Measurements from ENCODE around the gene POLR2M. TPM values are rescaled to one million over a fixed set of nuclear protein-coding genes. Genes with fewer than 3 reads are reported as not detected.

The POLR2M gene
- polyA plus RNA-seq, 2 donors: 11.9 to 67.9 TPM

GRCh38 chr15:57686657-57687056 is 19.9 kb upstream of the POLR2M start:
- no peak overlapping the region for H3K4me3 ChIP-seq (ENCODE audit: low read depth in 1 of 2, low read length in 2 of 2)
- 76 to 81% methylated on average over 4 of the region's 4 CpGs for WGBS, 2 donors
- H3K27me3 ChIP-seq (ENCODE audit: control insufficient read depth in 1 of 2, insufficient read depth in 2 of 2, low read length in 2 of 2): no peaks in the 10 kb centered on the region
- H3K4me1 ChIP-seq (ENCODE audit: control insufficient read depth in 2 of 2, insufficient read depth in 2 of 2, low read length in 1 of 2): no peaks in the 10 kb centered on the region
- peaks cover 0 to 5% of the 10 kb centered on the region in 2 donors for H3K9me3 ChIP-seq (ENCODE audit: control insufficient read depth in 2 of 2, insufficient read depth in 1 of 2, low read depth in 1 of 2, low read length in 1 of 2)
- H3K27ac ChIP-seq (ENCODE audit: low read depth in 2 of 2, low read length in 1 of 2): no peak overlapping the region
- peaks cover 0 to 3% of the 10 kb centered on the region in 2 donors for H3K36me3 ChIP-seq (ENCODE audit: control insufficient read depth in 2 of 2, insufficient read depth in 2 of 2, low read length in 1 of 2)

- Histone ChIP-seq H3K36me3 (ENCODE audit: control insufficient read depth in 2 of 2, insufficient read depth in 2 of 2, low read length in 1 of 2) (peaks cover 0 to 3% of the 10 kb centered on the region in 2 donors), H3K27ac (ENCODE audit: low read depth in 2 of 2, low read length in 1 of 2) (no peak overlapping the region), H3K27me3 (ENCODE audit: control insufficient read depth in 1 of 2, insufficient read depth in 2 of 2, low read length in 2 of 2) (no peaks in the 10 kb centered on the region), H3K4me1 (ENCODE audit: control insufficient read depth in 2 of 2, insufficient read depth in 2 of 2, low read length in 1 of 2) (no peaks in the 10 kb centered on the region), H3K9me3 (ENCODE audit: control insufficient read depth in 2 of 2, insufficient read depth in 1 of 2, low read depth in 1 of 2, low read length in 1 of 2) (peaks cover 0 to 5% of the 10 kb centered on the region in 2 donors), H3K4me3 (ENCODE audit: low read depth in 1 of 2, low read length in 2 of 2) (no peak overlapping the region)
- WGBS, 2 donors: 90 to 92% methylated on average over 6 of the region's 6 CpGs
Measured at GRCh38 chr15:57690341-57690966, 16.1 kb upstream of the POLR2M start.

DNA sequence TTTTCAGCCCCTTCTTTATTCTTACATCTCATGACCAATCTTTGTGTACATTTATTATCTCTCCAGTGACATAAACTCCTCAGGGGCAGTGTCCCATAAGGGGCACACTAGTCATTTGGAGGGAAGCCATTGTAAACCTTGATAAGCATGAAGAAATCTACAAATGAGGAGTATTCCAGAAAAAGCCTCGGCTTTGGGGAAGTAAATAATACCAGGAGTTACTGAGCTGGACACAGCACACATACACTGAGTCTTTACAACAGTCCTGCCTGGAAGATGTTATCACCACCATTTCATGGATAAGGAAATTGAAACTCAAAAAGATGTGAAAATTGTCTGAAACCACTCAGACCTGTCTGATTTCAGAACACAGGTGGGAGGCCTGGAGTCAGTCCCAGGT is 15.4 kb upstream of the POLR2M start:
- Histone ChIP-seq H3K27me3 (ENCODE audit: control insufficient read depth in 1 of 2, insufficient read depth in 2 of 2, low read length in 2 of 2) (no peaks in the 10 kb centered on the region), H3K9me3 (ENCODE audit: control insufficient read depth in 2 of 2, insufficient read depth in 1 of 2, low read depth in 1 of 2, low read length in 1 of 2) (peaks cover 0 to 5% of the 10 kb centered on the region in 2 donors), H3K36me3 (ENCODE audit: control insufficient read depth in 2 of 2, insufficient read depth in 2 of 2, low read length in 1 of 2) (peaks cover 0 to 3% of the 10 kb centered on the region in 2 donors), H3K27ac (ENCODE audit: low read depth in 2 of 2, low read length in 1 of 2) (no peak overlapping the region), H3K4me3 (ENCODE audit: low read depth in 1 of 2, low read length in 2 of 2) (no peak overlapping the region), H3K4me1 (ENCODE audit: control insufficient read depth in 2 of 2, insufficient read depth in 2 of 2, low read length in 1 of 2) (no peaks in the 10 kb centered on the region)
- 38 to 61% methylated on average over 1 of the region's 1 CpG for WGBS, 2 donors

- Histone ChIP-seq H3K36me3 (ENCODE audit: control insufficient read depth in 2 of 2, insufficient read depth in 2 of 2, low read length in 1 of 2) (peaks cover 0 to 3% of the 10 kb centered on the region in 2 donors), H3K9me3 (ENCODE audit: control insufficient read depth in 2 of 2, insufficient read depth in 1 of 2, low read depth in 1 of 2, low read length in 1 of 2) (peaks cover 0 to 5% of the 10 kb centered on the region in 2 donors), H3K4me1 (ENCODE audit: control insufficient read depth in 2 of 2, insufficient read depth in 2 of 2, low read length in 1 of 2) (no peaks in the 10 kb centered on the region), H3K27me3 (ENCODE audit: control insufficient read depth in 1 of 2, insufficient read depth in 2 of 2, low read length in 2 of 2) (no peaks in the 10 kb centered on the region), H3K4me3 (ENCODE audit: low read depth in 1 of 2, low read length in 2 of 2) (no peak overlapping the region), H3K27ac (ENCODE audit: low read depth in 2 of 2, low read length in 1 of 2) (no peak overlapping the region)
- 41 to 50% methylated on average over 1 of the region's 1 CpG for WGBS, 2 donors
Measured at GRCh38 chr15:57692709-57693108, 13.8 kb upstream of the POLR2M start.

GRCh38 chr15:57694279-57694678 is 12.2 kb upstream of the POLR2M start:
- peaks cover 0 to 3% of the 10 kb centered on the region in 2 donors for H3K36me3 ChIP-seq (ENCODE audit: control insufficient read depth in 2 of 2, insufficient read depth in 2 of 2, low read length in 1 of 2)
- H3K9me3 ChIP-seq (ENCODE audit: control insufficient read depth in 2 of 2, insufficient read depth in 1 of 2, low read depth in 1 of 2, low read length in 1 of 2): peaks cover 0 to 5% of the 10 kb centered on the region in 2 donors
- no peak overlapping the region for H3K4me3 ChIP-seq (ENCODE audit: low read depth in 1 of 2, low read length in 2 of 2)

DNA sequence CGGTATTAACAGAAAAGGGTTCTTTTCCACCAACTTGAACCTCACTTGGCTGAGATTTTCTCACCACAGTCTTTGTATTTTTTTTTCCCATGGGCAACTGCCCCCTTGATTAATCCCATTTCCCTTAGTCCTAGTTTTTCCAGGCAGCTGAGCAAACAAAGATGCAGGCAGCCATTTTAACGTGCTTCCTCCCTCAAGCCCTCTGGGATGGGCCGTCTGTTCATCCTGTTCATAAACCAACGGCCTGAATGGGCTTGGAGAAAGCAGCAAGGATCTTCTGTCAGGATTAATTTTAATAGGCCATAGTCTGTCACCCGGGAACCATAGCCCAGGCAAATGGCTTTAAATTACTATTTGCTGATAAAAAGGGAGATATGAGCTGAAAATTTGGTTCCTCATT is 10.4 kb upstream of the POLR2M start:
- H3K4me1 ChIP-seq (ENCODE audit: control insufficient read depth in 2 of 2, insufficient read depth in 2 of 2, low read length in 1 of 2): no peaks in the 10 kb centered on the region
- 63 to 65% methylated on average over 5 of the region's 5 CpGs for WGBS, 2 donors
- H3K36me3 ChIP-seq (ENCODE audit: control insufficient read depth in 2 of 2, insufficient read depth in 2 of 2, low read length in 1 of 2): no peaks in the 10 kb centered on the region
- H3K27ac ChIP-seq (ENCODE audit: low read depth in 2 of 2, low read length in 1 of 2): no peak overlapping the region
- no peaks in the 10 kb centered on the region for H3K27me3 ChIP-seq (ENCODE audit: control insufficient read depth in 1 of 2, insufficient read depth in 2 of 2, low read length in 2 of 2)
- H3K4me3 ChIP-seq (ENCODE audit: low read depth in 1 of 2, low read length in 2 of 2): no peak overlapping the region
- H3K9me3 ChIP-seq (ENCODE audit: control insufficient read depth in 2 of 2, insufficient read depth in 1 of 2, low read depth in 1 of 2, low read length in 1 of 2): no peaks in the 10 kb centered on the region

More at GRCh38 chr15:57694279-57694678, 12.2 kb upstream of the POLR2M start:
- no peaks in the 10 kb centered on the region for H3K27me3 ChIP-seq (ENCODE audit: control insufficient read depth in 1 of 2, insufficient read depth in 2 of 2, low read length in 2 of 2)
- 79 to 83% methylated on average over 1 of the region's 1 CpG for WGBS, 2 donors
- H3K4me1 ChIP-seq (ENCODE audit: control insufficient read depth in 2 of 2, insufficient read depth in 2 of 2, low read length in 1 of 2): no peaks in the 10 kb centered on the region
- H3K27ac ChIP-seq (ENCODE audit: low read depth in 2 of 2, low read length in 1 of 2): no peak overlapping the region

- no peaks in the 10 kb centered on the region for H3K36me3 ChIP-seq (ENCODE audit: control insufficient read depth in 2 of 2, insufficient read depth in 2 of 2, low read length in 1 of 2)
- no peaks in the 10 kb centered on the region for H3K4me1 ChIP-seq (ENCODE audit: control insufficient read depth in 2 of 2, insufficient read depth in 2 of 2, low read length in 1 of 2)
- no peaks in the 10 kb centered on the region for H3K9me3 ChIP-seq (ENCODE audit: control insufficient read depth in 2 of 2, insufficient read depth in 1 of 2, low read depth in 1 of 2, low read length in 1 of 2)
- no peaks in the 10 kb centered on the region for H3K27me3 ChIP-seq (ENCODE audit: control insufficient read depth in 1 of 2, insufficient read depth in 2 of 2, low read length in 2 of 2)
- 88 to 95% methylated on average over 4 of the region's 4 CpGs for WGBS, 2 donors
- H3K27ac ChIP-seq (ENCODE audit: low read depth in 2 of 2, low read length in 1 of 2): no peak overlapping the region
- H3K4me3 ChIP-seq (ENCODE audit: low read depth in 1 of 2, low read length in 2 of 2): no peak overlapping the region
Measured at GRCh38 chr15:57697588-57697987, 8.9 kb upstream of the POLR2M start.

GRCh38 chr15:57698243-57698642 is 8.3 kb upstream of the POLR2M start:
- Histone ChIP-seq H3K4me3 (ENCODE audit: low read depth in 1 of 2, low read length in 2 of 2) (no peak overlapping the region), H3K36me3 (ENCODE audit: control insufficient read depth in 2 of 2, insufficient read depth in 2 of 2, low read length in 1 of 2) (no peaks in the 10 kb centered on the region), H3K9me3 (ENCODE audit: control insufficient read depth in 2 of 2, insufficient read depth in 1 of 2, low read depth in 1 of 2, low read length in 1 of 2) (no peaks in the 10 kb centered on the region), H3K4me1 (ENCODE audit: control insufficient read depth in 2 of 2, insufficient read depth in 2 of 2, low read length in 1 of 2) (no peaks in the 10 kb centered on the region), H3K27ac (ENCODE audit: low read depth in 2 of 2, low read length in 1 of 2) (no peak overlapping the region), H3K27me3 (ENCODE audit: control insufficient read depth in 1 of 2, insufficient read depth in 2 of 2, low read length in 2 of 2) (no peaks in the 10 kb centered on the region)

DNA sequence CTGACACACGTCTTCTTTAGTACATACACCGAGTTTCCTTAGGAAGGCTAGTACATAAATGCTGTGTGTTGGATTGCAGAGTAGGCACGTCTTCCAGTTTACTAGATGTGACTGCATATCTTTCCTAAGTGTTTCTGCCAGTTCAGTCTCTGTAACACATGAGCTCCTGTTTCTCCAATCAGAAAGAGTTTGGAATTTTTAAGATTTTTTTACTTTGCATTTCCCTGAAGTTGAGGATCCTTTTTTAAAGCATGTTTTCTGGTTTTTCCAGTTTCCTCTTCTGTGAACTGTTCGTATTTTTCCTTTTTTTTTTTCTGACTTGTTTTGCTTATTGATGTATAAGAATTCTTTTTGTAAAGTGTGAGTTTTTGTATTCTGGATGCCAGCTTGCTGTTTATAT is 7.5 kb upstream of the POLR2M start:
- Histone ChIP-seq H3K36me3 (ENCODE audit: control insufficient read depth in 2 of 2, insufficient read depth in 2 of 2, low read length in 1 of 2) (no peaks in the 10 kb centered on the region), H3K4me1 (ENCODE audit: control insufficient read depth in 2 of 2, insufficient read depth in 2 of 2, low read length in 1 of 2) (no peaks in the 10 kb centered on the region), H3K9me3 (ENCODE audit: control insufficient read depth in 2 of 2, insufficient read depth in 1 of 2, low read depth in 1 of 2, low read length in 1 of 2) (no peaks in the 10 kb centered on the region), H3K27me3 (ENCODE audit: control insufficient read depth in 1 of 2, insufficient read depth in 2 of 2, low read length in 2 of 2) (no peaks in the 10 kb centered on the region), H3K4me3 (ENCODE audit: low read depth in 1 of 2, low read length in 2 of 2) (no peak overlapping the region), H3K27ac (ENCODE audit: low read depth in 2 of 2, low read length in 1 of 2) (no peak overlapping the region)
- 70 to 74% methylated on average over 4 of the region's 4 CpGs for WGBS, 2 donors

- peaks cover 0 to 3% of the 10 kb centered on the region in 2 donors for H3K4me1 ChIP-seq (ENCODE audit: control insufficient read depth in 2 of 2, insufficient read depth in 2 of 2, low read length in 1 of 2)
- no peak overlapping the region for H3K4me3 ChIP-seq (ENCODE audit: low read depth in 1 of 2, low read length in 2 of 2)
- WGBS, 2 donors: 8 to 25% methylated on average over 2 of the region's 2 CpGs
- H3K27ac ChIP-seq (ENCODE audit: low read depth in 2 of 2, low read length in 1 of 2): no peak overlapping the region
- no peaks in the 10 kb centered on the region for H3K36me3 ChIP-seq (ENCODE audit: control insufficient read depth in 2 of 2, insufficient read depth in 2 of 2, low read length in 1 of 2)
- no peaks in the 10 kb centered on the region for H3K27me3 ChIP-seq (ENCODE audit: control insufficient read depth in 1 of 2, insufficient read depth in 2 of 2, low read length in 2 of 2)
- H3K9me3 ChIP-seq (ENCODE audit: control insufficient read depth in 2 of 2, insufficient read depth in 1 of 2, low read depth in 1 of 2, low read length in 1 of 2): no peaks in the 10 kb centered on the region
Measured at GRCh38 chr15:57703387-57703786, 3.1 kb upstream of the POLR2M start.

Measured in esophagus (tissue), 2 donors.